ENCODE results near the gene SLC24A2. TPM values are rescaled to one million over a fixed set of nuclear protein-coding genes. Genes with fewer than 3 reads are reported as not detected.

SLC24A2 gene
- total and polyA plus RNA-seq, 9 donors: 0.42 to 1.4 (median 0.57) TPM

- Histone ChIP-seq H3K4me1 (ENCODE audit: control insufficient read depth, insufficient read depth, low read length) (no peaks in the 10 kb centered on the region), H3K27me3 (ENCODE audit: control insufficient read depth, insufficient read depth, low read length) (no peaks in the 10 kb centered on the region), H3K36me3 (ENCODE audit: control insufficient read depth, insufficient read depth, low read length) (no peaks in the 10 kb centered on the region), H3K9me3 (replicated peaks; ENCODE audit: control insufficient read depth, low read depth, low read length) (no peaks in the 10 kb centered on the region), H3K27ac (ENCODE audit: low read length) (no peak overlapping the region), H3K4me3 (ENCODE audit: low read length) (no peak overlapping the region)
- DNase-seq: no peak
- 98% methylated on average over 6 of the region's 6 CpGs for WGBS (ENCODE audit: insufficient coverage)
Observed at GRCh38 chr9:19800884-19801283, 12.0 kb upstream of the SLC24A2 start.

GRCh38 chr9:19799784-19800183 lies 10.9 kb upstream of the SLC24A2 start:
- no peaks in the 10 kb centered on the region for H3K4me1 ChIP-seq (ENCODE audit: control insufficient read depth, insufficient read depth, low read length)
- no peak overlapping the region for H3K27ac ChIP-seq (ENCODE audit: low read length)
- no peak for DNase-seq
- no CpG with 5 or more reads among the region's 3 CpGs for WGBS (ENCODE audit: insufficient coverage)
- H3K9me3 ChIP-seq (replicated peaks; ENCODE audit: control insufficient read depth, low read depth, low read length): no peaks in the 10 kb centered on the region
- no peak overlapping the region for H3K4me3 ChIP-seq (ENCODE audit: low read length)
- H3K27me3 ChIP-seq (ENCODE audit: control insufficient read depth, insufficient read depth, low read length): no peaks in the 10 kb centered on the region
- no peaks in the 10 kb centered on the region for H3K36me3 ChIP-seq (ENCODE audit: control insufficient read depth, insufficient read depth, low read length)

GRCh38 chr9:19788152-19788551 lies 685 bp downstream of the SLC24A2 start:
- Histone ChIP-seq H3K4me1 (ENCODE audit: control insufficient read depth, insufficient read depth, low read length) (peaks cover 6% of the 10 kb centered on the region), H3K9me3 (replicated peaks; ENCODE audit: control insufficient read depth, low read depth, low read length) (no peaks in the 10 kb centered on the region), H3K27me3 (ENCODE audit: control insufficient read depth, insufficient read depth, low read length) (peaks cover 25% of the 10 kb centered on the region), H3K36me3 (ENCODE audit: control insufficient read depth, insufficient read depth, low read length) (no peaks in the 10 kb centered on the region), H3K27ac (ENCODE audit: low read length) (no peak overlapping the region), H3K4me3 (ENCODE audit: low read length) (no peak overlapping the region)
- 0% methylated on average over 14 of the region's 24 CpGs for WGBS (ENCODE audit: insufficient coverage)
- DNase-seq: no peak

DNA sequence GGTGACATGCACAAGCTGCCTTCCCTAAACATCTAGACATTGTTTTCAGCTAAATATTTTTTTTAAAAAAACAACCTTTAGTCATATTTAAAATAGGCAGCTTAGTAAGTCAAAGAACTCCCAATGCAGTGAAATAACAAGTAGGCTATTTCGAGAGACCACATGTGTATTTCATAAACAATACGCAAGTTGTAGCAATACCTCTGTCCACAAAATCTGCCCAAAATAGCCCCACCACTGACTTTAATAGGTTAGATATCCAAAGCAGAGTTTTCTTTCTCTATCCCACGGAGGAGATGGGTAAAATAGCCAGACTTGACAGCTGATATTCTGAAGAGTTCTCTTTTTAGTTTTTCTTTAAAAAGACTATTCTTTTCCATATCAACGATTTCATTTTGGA lies 1.2 kb downstream of the SLC24A2 start:
- no CpG with 5 or more reads among the region's 4 CpGs for WGBS (ENCODE audit: insufficient coverage)

DNA sequence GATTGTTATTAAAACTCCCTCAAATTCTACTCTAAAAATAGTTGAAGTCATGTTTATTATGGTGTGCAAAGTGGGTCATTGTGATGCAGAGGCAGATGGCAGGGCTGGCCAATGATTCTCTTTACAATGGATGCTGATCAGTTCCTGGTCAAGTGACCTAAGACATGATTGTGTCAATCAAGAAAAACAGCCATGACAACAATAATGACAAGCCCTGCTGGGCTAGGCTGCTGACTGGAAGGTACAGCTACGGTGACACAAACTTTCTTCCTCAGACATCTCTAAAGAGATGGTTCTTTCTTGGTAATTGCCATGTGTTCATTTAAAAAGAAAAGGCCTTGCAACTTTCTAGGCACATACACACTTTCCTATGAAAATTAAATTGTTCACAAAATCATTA lies 3.6 kb downstream of the SLC24A2 start:
- H3K27me3 ChIP-seq (ENCODE audit: control insufficient read depth, insufficient read depth, low read length): peaks cover 25% of the 10 kb centered on the region
- no peak for DNase-seq
- peaks cover 6% of the 10 kb centered on the region for H3K4me1 ChIP-seq (ENCODE audit: control insufficient read depth, insufficient read depth, low read length)
- no CpG with 5 or more reads among the region's 1 CpG for WGBS (ENCODE audit: insufficient coverage)
- H3K9me3 ChIP-seq (replicated peaks; ENCODE audit: control insufficient read depth, low read depth, low read length): no peaks in the 10 kb centered on the region
- no peaks in the 10 kb centered on the region for H3K36me3 ChIP-seq (ENCODE audit: control insufficient read depth, insufficient read depth, low read length)
- H3K27ac ChIP-seq (ENCODE audit: low read length): no peak overlapping the region
- H3K4me3 ChIP-seq (ENCODE audit: low read length): no peak overlapping the region

More for the DNA sequence above, 1.2 kb downstream of the SLC24A2 start:
- Histone ChIP-seq H3K4me1 (ENCODE audit: control insufficient read depth, insufficient read depth, low read length) (peaks cover 6% of the 10 kb centered on the region), H3K9me3 (replicated peaks; ENCODE audit: control insufficient read depth, low read depth, low read length) (no peaks in the 10 kb centered on the region), H3K27ac (ENCODE audit: low read length) (no peak overlapping the region), H3K36me3 (ENCODE audit: control insufficient read depth, insufficient read depth, low read length) (no peaks in the 10 kb centered on the region), H3K4me3 (ENCODE audit: low read length) (no peak overlapping the region), H3K27me3 (ENCODE audit: control insufficient read depth, insufficient read depth, low read length) (peaks cover 25% of the 10 kb centered on the region)
- DNase-seq: no peak

GRCh38 chr9:19784136-19784535 lies 4.7 kb downstream of the SLC24A2 start:
- H3K36me3 ChIP-seq (ENCODE audit: control insufficient read depth, insufficient read depth, low read length): no peaks in the 10 kb centered on the region
- peaks cover 6% of the 10 kb centered on the region for H3K4me1 ChIP-seq (ENCODE audit: control insufficient read depth, insufficient read depth, low read length)
- H3K27ac ChIP-seq (ENCODE audit: low read length): no peak overlapping the region
- peaks cover 17% of the 10 kb centered on the region for H3K27me3 ChIP-seq (ENCODE audit: control insufficient read depth, insufficient read depth, low read length)
- DNase-seq: no peak
- no peaks in the 10 kb centered on the region for H3K9me3 ChIP-seq (replicated peaks; ENCODE audit: control insufficient read depth, low read depth, low read length)
- no CpG with 5 or more reads among the region's 4 CpGs for WGBS (ENCODE audit: insufficient coverage)
- no peak overlapping the region for H3K4me3 ChIP-seq (ENCODE audit: low read length)

DNA sequence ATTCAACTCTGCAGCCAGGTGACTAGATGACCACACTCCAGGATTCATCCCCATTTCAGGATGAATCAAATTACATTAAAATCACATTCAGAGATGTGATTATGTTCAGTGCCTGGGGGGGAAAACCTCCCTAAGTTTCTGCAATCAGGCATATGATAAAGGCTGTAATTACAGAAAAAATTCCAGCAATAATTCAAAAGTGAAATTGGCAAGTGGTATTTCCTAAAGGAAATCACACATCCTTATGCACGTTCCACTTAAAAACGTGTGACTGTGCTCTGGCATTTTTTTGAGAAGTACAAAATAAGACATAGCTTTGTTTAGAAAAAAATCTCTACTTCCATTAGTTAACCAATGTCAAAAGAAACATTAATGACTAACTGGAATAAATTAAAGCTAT lies 5.3 kb downstream of the SLC24A2 start:
- DNase-seq: no peak
- Histone ChIP-seq H3K27me3 (ENCODE audit: control insufficient read depth, insufficient read depth, low read length) (peaks cover 11% of the 10 kb centered on the region), H3K9me3 (replicated peaks; ENCODE audit: control insufficient read depth, low read depth, low read length) (no peaks in the 10 kb centered on the region), H3K4me3 (ENCODE audit: low read length) (no peak overlapping the region), H3K36me3 (ENCODE audit: control insufficient read depth, insufficient read depth, low read length) (no peaks in the 10 kb centered on the region), H3K27ac (ENCODE audit: low read length) (no peak overlapping the region), H3K4me1 (ENCODE audit: control insufficient read depth, insufficient read depth, low read length) (peaks cover 4% of the 10 kb centered on the region)
- no CpG with 5 or more reads among the region's 2 CpGs for WGBS (ENCODE audit: insufficient coverage)

DNA sequence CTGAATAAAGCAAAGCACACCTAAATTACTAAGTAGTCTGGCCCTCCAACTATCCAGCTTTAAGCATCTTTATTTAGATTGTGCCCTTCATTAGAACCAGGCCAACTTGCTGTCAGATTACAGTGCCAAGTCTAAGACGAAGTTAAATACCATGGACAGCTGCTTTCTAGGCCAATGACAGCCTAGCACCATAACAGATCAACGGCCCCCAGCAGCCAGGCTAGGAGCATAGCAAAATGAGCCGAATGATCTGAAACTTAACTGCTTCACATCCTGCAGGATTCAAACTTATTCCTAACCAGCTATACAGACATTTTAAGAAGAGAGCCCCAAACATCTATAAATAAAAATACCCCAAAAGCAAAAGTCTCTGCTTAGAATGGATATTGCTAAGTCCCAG lies 6.8 kb downstream of the SLC24A2 start:
- no peak overlapping the region for H3K27ac ChIP-seq (ENCODE audit: low read length)
- WGBS (ENCODE audit: insufficient coverage): 0% methylated on average over 3 of the region's 3 CpGs
- H3K4me3 ChIP-seq (ENCODE audit: low read length): no peak overlapping the region
- no peaks in the 10 kb centered on the region for H3K36me3 ChIP-seq (ENCODE audit: control insufficient read depth, insufficient read depth, low read length)
- H3K9me3 ChIP-seq (replicated peaks; ENCODE audit: control insufficient read depth, low read depth, low read length): no peaks in the 10 kb centered on the region
- H3K4me1 ChIP-seq (ENCODE audit: control insufficient read depth, insufficient read depth, low read length): no peaks in the 10 kb centered on the region
- H3K27me3 ChIP-seq (ENCODE audit: control insufficient read depth, insufficient read depth, low read length): peaks cover 5% of the 10 kb centered on the region
- DNase-seq: peak; percentile 63

- peaks cover 2% of the 10 kb centered on the region for H3K27me3 ChIP-seq (ENCODE audit: control insufficient read depth, insufficient read depth, low read length)
- H3K4me3 ChIP-seq (ENCODE audit: low read length): no peak overlapping the region
- DNase-seq: no peak
- no CpG with 5 or more reads among the region's 2 CpGs for WGBS (ENCODE audit: insufficient coverage)
- no peak overlapping the region for H3K27ac ChIP-seq (ENCODE audit: low read length)
- H3K36me3 ChIP-seq (ENCODE audit: control insufficient read depth, insufficient read depth, low read length): no peaks in the 10 kb centered on the region
- H3K9me3 ChIP-seq (replicated peaks; ENCODE audit: control insufficient read depth, low read depth, low read length): no peaks in the 10 kb centered on the region
- no peaks in the 10 kb centered on the region for H3K4me1 ChIP-seq (ENCODE audit: control insufficient read depth, insufficient read depth, low read length)
Observed at GRCh38 chr9:19781240-19781639, 7.6 kb downstream of the SLC24A2 start.

DNA sequence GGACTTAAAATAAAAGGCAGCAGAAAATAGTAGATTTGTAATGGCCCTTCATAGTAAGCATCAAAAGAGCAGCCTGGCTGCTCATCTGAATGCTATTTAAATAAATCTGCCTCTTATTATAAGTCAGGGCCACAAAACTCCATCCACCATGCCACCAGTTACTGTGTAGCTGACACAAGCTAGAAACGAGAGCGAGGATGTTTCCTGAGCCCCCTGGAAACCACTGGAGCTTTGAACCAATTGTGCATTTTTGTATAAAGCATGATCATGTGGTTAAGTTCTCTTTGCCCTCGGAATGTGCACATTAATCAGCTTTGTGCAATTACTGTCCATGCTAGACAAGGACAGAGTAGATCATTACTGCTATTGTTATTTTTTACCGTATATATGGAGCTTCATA lies 17.4 kb downstream of the SLC24A2 start:
- Histone ChIP-seq H3K9me3 (replicated peaks; ENCODE audit: control insufficient read depth, low read depth, low read length) (no peaks in the 10 kb centered on the region), H3K27ac (ENCODE audit: low read length) (no peak overlapping the region), H3K27me3 (ENCODE audit: control insufficient read depth, insufficient read depth, low read length) (no peaks in the 10 kb centered on the region), H3K4me1 (ENCODE audit: control insufficient read depth, insufficient read depth, low read length) (no peaks in the 10 kb centered on the region), H3K4me3 (ENCODE audit: low read length) (no peak overlapping the region), H3K36me3 (ENCODE audit: control insufficient read depth, insufficient read depth, low read length) (no peaks in the 10 kb centered on the region)
- WGBS (ENCODE audit: insufficient coverage): 67% methylated on average over 2 of the region's 4 CpGs
- no peak for DNase-seq

DNA sequence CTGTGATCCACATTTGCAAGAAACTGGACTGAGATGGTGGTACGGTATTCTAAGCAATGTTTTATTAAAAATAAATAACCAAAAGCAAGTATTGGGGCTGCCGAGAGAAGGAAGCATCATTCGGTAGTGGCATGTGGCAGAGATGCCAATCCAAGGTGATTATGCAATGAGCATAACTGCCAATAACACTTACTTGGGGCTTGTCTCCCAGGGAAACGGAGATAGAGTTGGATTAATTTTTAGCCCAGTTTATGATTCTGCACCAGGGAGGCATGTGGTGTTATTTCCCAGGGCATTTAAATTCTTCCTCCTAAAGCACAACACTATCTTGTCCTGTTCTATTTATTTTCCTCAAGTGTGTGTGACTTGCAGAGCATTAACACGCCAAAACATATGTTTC lies 17.9 kb downstream of the SLC24A2 start:
- Histone ChIP-seq H3K36me3 (ENCODE audit: control insufficient read depth, insufficient read depth, low read length) (no peaks in the 10 kb centered on the region), H3K27ac (ENCODE audit: low read length) (no peak overlapping the region), H3K27me3 (ENCODE audit: control insufficient read depth, insufficient read depth, low read length) (no peaks in the 10 kb centered on the region), H3K4me3 (ENCODE audit: low read length) (no peak overlapping the region), H3K4me1 (ENCODE audit: control insufficient read depth, insufficient read depth, low read length) (no peaks in the 10 kb centered on the region), H3K9me3 (replicated peaks; ENCODE audit: control insufficient read depth, low read depth, low read length) (no peaks in the 10 kb centered on the region)
- DNase-seq: no peak
- WGBS (ENCODE audit: insufficient coverage): no CpG with 5 or more reads among the region's 5 CpGs
